HK-2 (cell line): ENCODE results near the gene PLCB4.

ENCODE experiments used
- DNase-seq: peaks from one replicate; pipeline ENCODE4 v3.0.0-alpha.2; 2018; ENCODE audit not compliant: unreplicated experiment

The PLCB4 gene

DNA sequence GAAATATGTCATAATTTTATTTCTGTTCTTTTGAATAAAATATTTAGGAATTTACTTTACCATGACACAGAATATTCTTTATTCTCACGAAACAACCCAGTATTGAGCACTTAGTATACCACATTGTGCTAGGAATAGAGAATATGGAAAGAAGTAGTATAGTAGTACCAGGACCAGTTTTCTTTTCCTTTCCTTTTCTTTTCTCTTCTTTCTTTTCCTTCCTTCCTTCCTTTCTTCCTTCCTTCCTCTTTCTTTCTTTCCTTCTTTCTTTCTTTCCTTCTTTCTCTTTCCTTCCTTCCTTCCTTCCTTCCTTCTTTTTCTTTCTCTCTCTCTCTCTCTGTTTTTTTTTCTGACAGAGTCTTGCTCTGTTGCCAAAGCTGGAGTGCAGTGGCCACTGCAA is 7.5 kb upstream of the PLCB4 start:
- DNase-seq = no peak

DNA sequence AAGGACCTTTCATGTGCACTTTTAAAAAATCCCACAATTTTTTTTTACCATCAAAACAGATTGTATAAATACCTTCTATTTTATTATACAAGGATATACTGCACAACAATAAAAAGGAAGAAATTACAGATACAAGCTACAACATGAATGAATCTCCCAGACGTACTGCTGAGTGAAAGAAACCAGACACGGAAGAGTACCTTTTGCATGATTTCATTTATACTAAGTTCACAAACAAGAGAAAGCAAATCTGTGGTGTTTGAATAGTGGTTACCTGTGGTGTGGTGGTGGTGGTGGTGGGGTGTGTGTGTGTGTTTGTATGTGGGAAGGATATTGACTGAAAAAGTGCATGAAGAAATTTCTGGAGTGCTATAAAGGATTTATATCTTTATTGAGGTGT is 6.8 kb upstream of the PLCB4 start:
- DNase-seq = no peak

DNA sequence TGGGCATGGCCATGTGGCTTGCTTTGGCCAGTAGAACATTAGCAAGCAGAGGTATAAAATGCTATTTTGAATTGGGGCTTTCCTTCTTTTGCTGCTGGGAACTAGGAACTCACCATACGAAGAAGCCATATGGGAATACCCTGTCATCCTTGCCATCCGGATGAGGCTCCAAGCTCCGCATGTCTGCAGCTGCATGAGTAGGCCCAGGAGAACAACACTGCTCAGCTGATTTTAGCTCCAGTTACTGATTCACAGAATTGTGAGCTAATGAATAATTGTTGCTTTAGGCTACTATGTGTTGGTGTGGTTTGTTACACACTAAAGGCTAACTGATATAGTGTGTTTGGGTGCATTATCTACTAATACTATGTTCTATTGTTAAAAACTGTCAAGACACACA is 2.7 kb upstream of the PLCB4 start:
- DNase-seq = peak; percentile 86

DNA sequence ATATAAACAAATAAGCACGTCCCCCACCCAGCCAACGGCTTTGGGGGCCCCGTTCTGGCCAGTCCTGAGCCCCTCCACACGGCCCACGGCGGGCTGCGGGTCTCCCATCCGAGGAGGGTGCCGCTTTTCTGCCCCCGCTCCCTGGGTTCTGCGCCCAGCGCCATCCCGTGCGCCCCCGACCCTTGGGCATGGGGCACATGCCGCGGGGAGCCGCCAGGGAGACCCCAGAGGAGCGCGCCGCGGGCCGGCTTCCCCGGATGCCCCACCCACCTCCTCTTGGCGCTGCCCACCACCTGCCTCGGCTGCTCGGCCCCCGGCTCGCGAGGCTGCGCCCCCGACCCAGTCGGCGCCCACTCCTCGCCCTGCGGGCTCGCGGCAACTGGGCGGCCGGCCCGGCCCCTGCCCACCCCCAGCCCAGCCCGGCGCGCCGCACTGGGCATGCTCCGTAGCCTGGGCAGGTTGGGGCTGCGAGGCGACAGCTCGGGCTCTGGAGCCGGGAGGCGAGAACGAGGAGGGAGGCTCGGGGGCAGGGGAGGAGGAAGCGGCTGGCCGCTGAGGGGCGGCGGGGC is 570 bp upstream of the PLCB4 start:
- DNase-seq = peak; percentile 85

DNA sequence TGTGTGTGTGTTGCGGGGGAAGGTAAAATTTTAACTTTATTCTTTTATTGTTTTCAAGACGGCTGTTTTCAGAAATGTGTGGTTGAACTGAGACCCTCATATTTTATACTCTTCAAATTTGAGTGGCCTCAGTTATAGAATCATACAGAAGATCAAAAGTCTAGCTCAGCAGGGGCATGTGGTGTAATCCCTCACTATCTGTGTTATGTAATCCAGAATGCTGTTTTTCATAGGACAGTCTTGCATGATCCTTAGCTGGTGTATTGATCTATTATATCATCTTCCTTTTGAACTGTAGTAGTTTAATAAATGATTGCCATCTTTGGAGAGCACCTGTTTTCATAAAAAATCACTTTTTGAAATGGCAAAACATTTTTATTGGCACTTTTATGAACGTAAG is 1.4 kb downstream of the PLCB4 start:
- DNase-seq = no peak

DNA sequence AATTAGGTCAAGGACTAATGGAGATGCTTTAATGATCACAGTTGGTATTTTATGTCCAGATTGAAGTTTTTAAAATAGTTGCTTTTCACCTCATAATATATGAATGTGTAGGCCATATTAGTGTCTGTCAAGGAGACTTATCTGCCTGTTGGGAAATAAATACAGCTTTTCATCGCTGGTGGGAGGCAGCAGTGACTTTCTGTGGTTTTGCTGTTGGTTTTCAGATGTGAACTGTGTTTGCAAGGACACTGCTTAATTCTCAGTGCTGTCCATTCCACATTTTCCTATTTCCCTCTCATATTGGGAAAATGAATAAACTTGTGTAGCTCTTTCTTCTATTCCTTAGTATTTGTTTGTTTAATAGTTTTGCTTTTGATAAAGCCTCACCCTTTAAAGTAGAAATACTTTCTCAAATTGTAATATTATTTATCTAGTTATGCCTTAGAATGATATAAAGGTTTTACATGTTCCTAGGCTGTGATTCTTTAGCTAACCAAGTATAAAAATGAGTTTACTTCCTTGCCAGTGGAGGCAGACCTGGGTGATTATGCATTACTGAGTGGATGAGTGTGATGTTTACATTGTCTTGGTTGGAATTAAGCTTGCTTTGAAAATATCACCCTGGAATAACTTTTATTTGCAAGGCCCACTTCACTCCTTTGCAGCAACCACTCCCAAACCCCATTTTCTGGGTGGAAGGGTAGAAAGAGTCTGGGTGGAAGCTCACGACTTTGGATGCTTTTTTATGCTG is 3.3 kb downstream of the PLCB4 start:
- no peak for DNase-seq

DNA sequence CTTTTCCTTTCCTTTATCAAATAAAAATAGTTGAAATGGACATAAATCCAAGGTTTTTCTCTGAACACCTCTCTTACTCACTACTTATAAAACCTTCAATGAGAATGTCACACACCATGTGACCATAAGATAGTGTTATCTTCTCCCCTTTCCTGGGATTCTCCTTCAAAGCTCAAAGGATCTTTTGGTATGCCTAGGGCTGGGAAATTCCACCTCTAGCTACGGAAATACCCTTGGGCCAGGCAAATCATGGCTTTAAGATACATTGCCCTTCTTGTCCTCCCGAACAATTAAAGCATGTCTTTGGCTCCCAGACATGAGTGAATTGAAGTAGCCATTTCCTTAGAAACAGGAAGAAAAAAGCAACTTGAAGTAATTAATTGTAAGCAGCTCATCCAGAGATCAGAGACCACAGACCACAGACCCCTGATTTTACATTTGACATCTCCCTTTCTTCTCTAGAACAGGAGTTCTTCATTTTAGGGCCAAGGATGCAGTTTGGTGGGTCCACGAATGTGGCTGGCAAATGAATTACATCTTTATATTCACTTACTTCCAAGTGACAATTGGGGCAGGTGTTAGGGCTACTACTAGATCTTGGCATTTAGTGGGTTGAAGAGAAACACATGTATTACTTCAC is 4.1 kb downstream of the PLCB4 start:
- DNase-seq = no peak

DNA sequence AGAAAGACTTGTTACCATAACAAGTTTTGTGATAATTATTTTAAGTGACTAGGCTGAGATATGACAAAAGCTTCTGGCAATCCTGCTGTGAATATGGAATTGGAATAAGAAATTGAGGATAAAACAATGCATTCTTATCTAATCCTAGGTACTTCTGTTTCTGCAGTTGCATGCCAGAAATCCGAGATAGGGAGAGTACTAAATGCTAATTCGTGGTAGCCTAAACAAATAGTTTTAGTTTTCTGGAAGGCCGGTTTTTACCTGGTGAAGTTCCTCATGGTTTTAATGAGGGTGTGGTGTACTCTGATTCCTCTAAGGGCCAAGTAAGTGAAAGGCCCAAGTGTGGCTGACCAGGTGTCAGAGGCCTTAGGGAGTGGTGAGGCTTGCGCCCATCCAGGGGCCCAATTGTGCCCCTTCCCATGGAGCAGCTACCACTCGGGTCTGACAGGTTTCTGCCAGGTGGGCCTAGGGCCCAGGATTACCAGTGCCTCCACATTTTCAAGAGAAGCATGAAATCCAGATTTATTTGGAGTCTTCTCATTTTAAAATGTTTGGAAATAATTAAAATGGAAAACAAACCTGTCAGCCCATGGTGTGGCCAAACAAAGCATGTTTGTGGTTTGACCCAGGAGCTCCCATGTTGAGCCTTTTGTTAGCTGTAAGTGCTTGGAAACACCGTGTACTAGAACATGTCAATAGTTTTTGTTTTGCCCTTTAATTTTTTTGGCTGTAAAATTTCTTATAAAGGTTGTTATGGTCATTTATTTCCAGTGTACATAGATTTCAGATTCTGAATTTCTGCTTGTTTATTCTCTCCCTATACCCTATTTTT is 6.6 kb downstream of the PLCB4 start:
- no peak for DNase-seq

DNA sequence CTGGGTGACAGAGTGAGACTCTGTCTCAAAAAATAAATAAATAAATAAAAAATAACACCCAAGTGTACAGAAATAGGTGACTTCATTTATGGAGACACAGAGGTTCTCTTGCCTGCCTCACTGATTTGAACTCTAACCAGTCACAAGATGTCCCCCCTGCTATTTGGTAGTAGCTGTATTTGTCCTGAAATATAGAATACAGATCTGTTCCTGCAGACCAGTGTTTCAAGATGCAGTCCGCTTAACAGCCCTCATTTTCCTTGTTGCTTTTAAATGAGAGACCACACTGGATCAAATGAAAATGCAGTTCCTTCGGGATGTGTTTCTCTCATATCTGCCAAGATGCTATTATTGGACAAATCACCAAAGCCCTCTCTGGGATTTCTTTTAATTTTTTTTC is 7.6 kb downstream of the PLCB4 start:
- DNase-seq = no peak

DNA sequence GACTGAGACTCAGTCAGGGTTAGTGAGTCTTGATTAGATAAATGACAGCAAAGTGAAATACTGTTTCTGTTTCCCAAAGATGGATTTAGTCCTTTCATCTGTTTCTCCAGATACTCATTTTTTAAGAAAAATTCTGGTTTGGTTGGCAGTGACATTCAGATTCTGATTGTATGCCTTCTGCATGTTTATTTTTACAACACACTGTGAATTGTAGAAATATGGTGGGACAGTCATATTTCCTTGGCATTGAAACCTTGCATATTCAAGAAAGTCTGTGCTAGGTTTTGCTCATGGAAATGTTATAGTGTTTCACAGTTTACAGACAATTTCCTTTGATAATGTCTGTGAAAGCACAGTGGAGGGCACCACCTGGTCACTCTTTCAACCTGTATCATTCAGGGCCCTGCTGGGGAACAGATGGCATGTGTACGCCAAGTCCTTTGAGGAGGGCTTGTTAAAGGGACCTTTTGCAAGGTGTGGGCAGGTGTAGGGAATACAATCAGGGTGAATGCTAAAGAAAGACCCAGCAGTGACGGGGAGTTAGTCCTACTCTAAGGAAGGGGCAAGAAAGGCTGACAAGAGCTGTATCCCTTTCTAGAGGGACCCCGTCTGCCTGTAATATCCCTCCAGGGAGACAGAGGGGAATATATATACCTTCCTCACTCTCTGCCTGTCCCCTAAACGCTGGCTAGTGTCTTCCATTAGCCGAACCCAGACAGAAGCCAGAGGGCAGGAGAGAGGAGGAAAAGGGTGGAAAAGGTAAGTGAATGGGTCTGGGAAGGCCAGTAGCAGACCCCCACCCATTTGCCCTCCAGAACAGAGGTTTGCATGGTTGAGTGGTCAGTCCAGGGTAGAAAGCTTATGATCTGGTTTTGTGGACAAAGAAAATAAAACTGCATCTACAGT is 10.2 kb downstream of the PLCB4 start:
- DNase-seq = no peak

DNA sequence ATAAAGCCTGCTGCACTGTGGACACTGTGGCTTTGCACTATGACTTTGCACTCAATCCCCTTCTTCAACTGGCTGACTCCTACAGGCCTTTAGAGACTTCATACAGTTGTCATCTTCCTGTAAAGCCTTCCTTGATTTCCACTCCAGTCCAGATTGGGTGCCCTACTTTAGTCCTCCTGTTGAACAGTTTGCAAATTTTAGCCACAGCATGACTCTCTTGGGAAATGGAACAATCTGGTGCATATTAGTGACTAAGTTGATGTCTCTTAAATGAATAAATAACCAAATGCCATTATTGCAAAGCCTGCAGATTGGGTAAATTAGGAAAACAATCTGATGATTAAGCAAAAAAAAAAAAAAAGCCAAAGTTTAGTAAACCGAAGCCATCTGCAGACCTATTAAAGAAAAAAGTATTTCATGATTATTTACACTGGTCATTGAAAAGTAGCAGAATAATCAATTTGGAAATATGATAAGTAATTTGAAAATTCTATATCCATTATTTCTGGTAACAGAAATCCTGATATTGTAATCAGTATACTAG is 12.6 kb downstream of the PLCB4 start:
- no peak for DNase-seq

DNA sequence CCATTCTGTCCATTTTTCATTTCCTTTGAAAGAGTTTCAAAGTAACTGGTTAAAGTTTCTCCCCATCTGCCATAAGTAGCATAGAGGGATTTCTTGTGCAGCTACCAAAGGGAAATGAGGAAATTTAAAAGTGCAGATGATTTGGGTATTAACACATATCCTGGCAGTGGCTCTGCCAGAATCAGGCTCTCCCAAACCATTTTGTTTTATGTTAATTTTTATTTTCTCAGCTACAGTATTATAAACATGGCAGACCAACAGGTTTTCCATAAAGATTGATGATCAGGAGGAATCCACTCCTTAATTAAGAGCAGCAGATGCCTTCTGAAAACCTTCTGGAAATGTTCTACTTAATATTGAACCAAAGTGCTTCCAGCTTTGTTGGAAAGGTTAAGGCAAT is 13.9 kb downstream of the PLCB4 start:
- DNase-seq = no peak

DNA sequence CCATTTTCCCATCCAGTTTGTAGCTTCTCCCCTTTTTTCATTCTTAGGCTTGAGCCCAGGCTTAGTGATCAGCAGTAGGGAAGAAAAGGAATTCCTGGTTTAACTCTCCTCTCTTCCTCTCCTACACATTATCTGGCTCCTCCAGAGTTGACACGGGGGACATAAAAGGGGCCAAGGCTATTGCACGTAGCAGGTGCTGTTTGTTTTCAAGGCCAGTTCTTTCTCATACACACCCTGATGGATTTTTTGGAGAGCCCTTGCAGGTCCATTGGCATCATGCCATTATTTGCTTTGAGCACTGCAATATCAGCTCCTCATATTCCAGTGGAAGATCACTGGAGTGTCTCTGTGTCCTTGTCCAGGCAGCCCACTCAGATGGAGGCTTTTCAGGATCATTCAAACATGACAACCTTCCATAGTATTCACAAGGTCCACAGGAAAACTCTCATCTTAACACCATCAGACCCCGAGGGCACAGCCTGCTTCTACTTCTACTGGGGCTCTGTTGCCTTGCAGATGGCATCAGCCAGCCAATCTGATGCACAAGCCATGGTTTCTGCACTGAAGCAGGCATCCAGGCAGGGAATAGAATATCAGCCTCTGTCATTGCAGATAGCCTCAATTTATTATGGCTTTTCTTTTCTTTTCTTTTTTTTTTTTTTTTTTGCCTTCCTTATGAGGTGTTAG is 18.8 kb downstream of the PLCB4 start:
- no peak for DNase-seq

DNA sequence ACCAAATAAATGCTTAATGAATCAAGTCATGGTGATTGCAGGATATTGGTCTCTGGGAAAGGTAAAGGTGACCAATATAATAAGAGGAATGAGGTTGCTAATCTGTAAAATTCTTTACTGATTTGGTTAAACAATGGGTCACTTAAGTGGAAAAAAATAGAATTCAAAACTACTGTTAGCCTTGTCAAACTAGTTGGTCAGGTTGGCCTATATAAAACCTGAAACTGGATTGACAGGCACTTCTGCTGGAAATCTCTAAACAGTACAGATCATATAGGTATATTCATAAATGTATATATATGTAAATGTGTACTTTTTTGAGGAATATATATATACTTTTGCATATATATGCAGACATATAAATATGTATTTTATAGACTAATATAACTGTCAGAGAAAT is 19.7 kb downstream of the PLCB4 start:
- DNase-seq = no peak

DNA sequence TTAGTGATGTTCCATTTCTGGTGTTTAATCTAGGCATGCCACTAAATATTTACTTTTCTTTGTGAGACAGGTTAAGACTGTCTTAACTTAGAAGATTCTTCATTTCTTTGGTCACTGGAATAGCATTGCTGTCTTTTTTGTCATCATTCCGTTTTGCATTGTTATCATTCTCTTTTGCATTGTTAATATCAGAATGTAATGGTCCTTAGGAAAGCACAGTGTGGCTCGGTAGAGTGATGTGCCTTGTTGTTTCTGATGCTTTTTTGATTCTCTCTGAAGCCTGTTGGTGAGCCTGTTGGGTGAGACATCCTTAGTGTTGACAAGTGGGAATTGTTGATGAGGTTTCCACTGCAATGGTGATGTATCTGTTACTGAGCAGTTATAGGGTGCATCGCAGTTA is 23.2 kb downstream of the PLCB4 start:
- no peak for DNase-seq

DNA sequence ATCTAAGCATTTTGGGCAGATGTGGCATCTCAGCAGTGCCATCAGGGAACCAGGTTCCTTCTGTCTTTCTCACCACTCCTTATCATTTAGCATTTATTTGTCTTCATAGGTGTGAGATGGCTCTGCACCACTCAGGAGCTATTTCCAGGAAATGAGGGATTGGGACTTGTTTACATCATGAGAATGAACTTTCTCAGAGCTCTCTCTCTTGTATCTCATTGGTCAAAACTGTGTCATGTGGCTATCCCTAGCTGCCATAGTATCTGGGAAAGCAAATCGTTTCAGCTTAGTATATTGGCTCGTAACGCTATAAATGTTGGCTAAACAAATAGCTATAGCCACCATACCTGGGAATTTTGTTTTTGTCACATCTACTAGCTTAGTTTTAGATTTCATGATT is 23.8 kb downstream of the PLCB4 start:
- DNase-seq = no peak

DNA sequence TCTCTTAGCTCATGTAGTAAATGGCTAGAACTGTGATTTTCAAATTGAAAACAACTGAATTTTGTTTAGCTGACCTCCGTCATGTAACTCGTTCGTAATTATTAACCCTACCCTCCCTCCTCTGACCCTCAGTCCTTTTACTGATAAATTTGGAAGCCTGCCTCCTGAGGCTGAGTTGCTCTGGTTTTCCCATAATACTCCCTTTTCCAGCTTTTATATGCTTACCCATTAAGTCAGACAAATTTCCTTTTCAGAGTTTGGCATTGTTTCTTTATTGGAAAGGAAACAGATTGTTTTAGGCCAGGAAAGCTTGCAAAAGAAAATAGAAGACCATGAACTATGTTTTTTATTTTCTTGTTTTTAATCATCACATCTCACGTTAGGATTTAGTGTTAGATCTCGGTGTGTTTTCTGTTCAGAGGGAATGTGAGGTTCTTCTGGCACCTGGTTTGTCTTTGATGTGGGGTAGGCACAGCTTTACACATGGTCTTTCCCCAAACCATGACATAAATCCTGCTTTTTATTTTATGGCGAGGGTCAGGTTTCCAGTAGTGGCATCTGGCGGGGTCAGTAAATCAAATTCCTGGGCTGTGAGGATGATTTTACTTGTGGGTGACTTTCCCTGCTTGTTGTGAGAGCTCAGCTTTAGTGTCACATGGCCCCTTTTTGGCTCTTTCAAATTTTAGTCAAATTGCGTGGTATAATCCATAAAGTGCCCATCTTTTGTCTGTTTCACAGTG is 24.5 kb downstream of the PLCB4 start:
- no peak for DNase-seq

DNA sequence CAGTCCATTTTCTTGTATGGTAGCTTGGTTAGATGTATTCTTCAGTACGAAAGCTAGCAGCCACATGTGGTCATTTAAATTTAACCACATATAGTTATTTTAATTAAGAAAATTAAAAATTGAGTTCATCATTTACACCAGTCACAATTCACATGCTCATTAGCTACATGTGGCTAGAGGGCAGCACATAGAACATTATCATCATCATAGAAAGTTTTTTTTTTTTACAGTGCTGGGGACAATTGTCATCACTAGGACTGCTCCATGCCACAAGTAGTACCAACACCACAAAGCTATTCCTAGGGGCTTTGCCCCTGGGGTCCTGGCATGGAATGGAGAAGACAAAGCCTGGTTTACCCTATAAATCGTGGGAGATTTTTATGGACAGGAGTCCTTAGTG is 30.5 kb downstream of the PLCB4 start:
- DNase-seq = no peak

DNA sequence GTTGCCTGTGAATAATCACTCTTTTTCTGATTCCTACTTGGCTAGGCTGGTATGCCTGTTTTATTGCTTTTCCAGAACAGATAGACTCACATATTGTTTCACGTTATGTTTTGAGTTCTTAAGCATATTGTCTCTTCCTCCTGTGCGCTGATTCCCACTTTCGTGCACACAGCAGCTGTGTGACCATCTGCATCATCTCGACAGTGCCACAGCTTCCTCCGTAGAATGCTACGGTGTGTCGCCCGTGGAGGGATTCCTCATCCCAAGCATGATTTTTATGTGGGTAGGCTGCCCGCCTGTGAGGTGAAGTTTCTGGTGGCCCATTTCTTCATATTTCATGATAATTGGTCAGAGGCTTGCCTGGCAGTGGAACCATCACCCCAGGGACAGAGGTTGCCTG is 31.8 kb downstream of the PLCB4 start:
- DNase-seq = no peak

DNA sequence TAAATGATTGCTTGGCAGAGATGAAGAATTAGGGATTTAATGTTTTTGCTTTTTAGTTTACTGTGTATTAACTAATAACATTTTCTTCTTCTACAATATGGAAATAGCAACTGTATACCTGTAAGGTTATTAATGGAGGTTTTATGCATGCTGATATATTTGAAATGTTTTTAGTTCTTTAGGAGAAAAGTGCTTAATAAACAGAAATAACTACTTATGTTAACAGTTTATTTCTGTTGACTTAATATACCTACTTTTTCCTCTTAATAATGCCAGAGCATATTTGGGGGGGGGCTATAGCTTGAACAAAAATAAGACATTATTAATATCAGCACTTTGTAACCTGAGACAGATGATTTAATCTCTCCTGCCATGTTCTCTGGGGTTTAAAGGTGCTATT is 33.6 kb downstream of the PLCB4 start:
- no peak for DNase-seq
